H9 (cell line): ENCODE data around the gene YWHAH. TPM values are rescaled to one million over a fixed set of nuclear protein-coding genes. Genes with fewer than 3 reads are reported as not detected.

ENCODE experiments used
- DNase-seq: peaks from one replicate; pipeline ENCODE4 v3.0.0-alpha.2; 2017
- H2AFZ ChIP-seq: one replicate; pipeline ENCODE4 v1.6.1; 2013; ENCODE audit warnings: mild to moderate bottlenecking, low read length, control low read depth, moderate library complexity
- H2AK5ac ChIP-seq: 2 replicates; pipeline ENCODE4 v1.6.1; 2013; ENCODE audit warnings: low read length, control low read depth, mixed read lengths; ENCODE audit not compliant: insufficient read length
- H2BK120ac ChIP-seq: one replicate; pipeline ENCODE4 v1.6.1; 2013; ENCODE audit warnings: low read depth, mild to moderate bottlenecking, low read length, control low read depth, inconsistent platforms; ENCODE audit not compliant: poor library complexity, severe bottlenecking
- H2BK12ac ChIP-seq: 2 replicates; pipeline ENCODE4 v1.6.1; 2013; ENCODE audit warnings: low read length, control low read depth, mixed read lengths, low read depth; ENCODE audit not compliant: insufficient read length
- H2BK15ac ChIP-seq: 2 replicates; pipeline ENCODE4 v1.6.1; 2013; ENCODE audit warnings: low read depth, low read length, control low read depth
- H2BK20ac ChIP-seq: one replicate; pipeline ENCODE4 v1.6.1; 2013; ENCODE audit warnings: low read depth, mild to moderate bottlenecking, low read length, control low read depth, inconsistent platforms; ENCODE audit not compliant: poor library complexity, severe bottlenecking
- H2BK5ac ChIP-seq: 2 replicates; pipeline ENCODE4 v1.6.1; 2013; ENCODE audit warnings: low read length, control low read depth, mixed read lengths; ENCODE audit not compliant: insufficient read length
- H3K14ac ChIP-seq: 2 replicates; pipeline ENCODE4 v1.6.1; 2013; ENCODE audit warnings: low read length, control low read depth; ENCODE audit not compliant: insufficient read depth
- H3K18ac ChIP-seq: 2 replicates; pipeline ENCODE4 v1.6.1; 2013; ENCODE audit warnings: low read depth, mild to moderate bottlenecking, mixed read lengths, low read length, control low read depth; ENCODE audit not compliant: insufficient read length
- H3K23ac ChIP-seq: 2 replicates; pipeline ENCODE4 v1.6.1; 2013; ENCODE audit warnings: low read length, control low read depth, mixed read lengths, low read depth; ENCODE audit not compliant: insufficient read length
- H3K23me2 ChIP-seq: 2 replicates; pipeline ENCODE4 v1.6.1; 2013; ENCODE audit warnings: low read depth, mild to moderate bottlenecking, mixed read lengths, low read length, control low read depth; ENCODE audit not compliant: insufficient read length, poor library complexity, severe bottlenecking
- H3K27ac ChIP-seq: 2 replicates; pipeline ENCODE4 v1.5.1; 2013; ENCODE audit warnings: low read length, control low read depth, mixed read lengths, low read depth; ENCODE audit not compliant: insufficient read length
- H3K27me3 ChIP-seq: 2 replicates; pipeline ENCODE4 v1.6.1; 2013; ENCODE audit warnings: low read length, control low read depth, inconsistent platforms; ENCODE audit not compliant: insufficient read depth
- H3K4ac ChIP-seq: 2 replicates; pipeline ENCODE4 v1.6.1; 2013; ENCODE audit warnings: low read depth, mild to moderate bottlenecking, control low read depth, inconsistent platforms, low read length, moderate library complexity
- H3K4me1 ChIP-seq: 2 replicates; pipeline ENCODE4 v1.6.1; 2013; ENCODE audit warnings: low read length, control low read depth, inconsistent platforms; ENCODE audit not compliant: insufficient read depth
- H3K4me2 ChIP-seq: 2 replicates; pipeline ENCODE4 v1.6.1; 2013; ENCODE audit warnings: low read length, control low read depth, mixed read lengths; ENCODE audit not compliant: insufficient read length, insufficient read depth
- H3K56ac ChIP-seq: 2 replicates; pipeline ENCODE4 v1.6.1; 2013; ENCODE audit warnings: low read depth, mild to moderate bottlenecking, mixed read lengths, low read length, control low read depth; ENCODE audit not compliant: insufficient read length
- H3K79me1 ChIP-seq: 2 replicates; pipeline ENCODE4 v1.6.1; 2013; ENCODE audit warnings: low read depth, mild to moderate bottlenecking, moderate library complexity, low read length, control low read depth, inconsistent platforms; ENCODE audit not compliant: insufficient read depth, poor library complexity, severe bottlenecking
- H3K79me2 ChIP-seq: 2 replicates; pipeline ENCODE4 v1.6.1; 2013; ENCODE audit warnings: low read length, control low read depth, inconsistent platforms; ENCODE audit not compliant: insufficient read depth
- H3K9ac ChIP-seq: 2 replicates; pipeline ENCODE4 v1.6.1; 2013; ENCODE audit warnings: low read length, control low read depth, mixed read lengths; ENCODE audit not compliant: insufficient read length; ENCODE audit errors: extremely low read depth
- H3K9me3 ChIP-seq: one replicate; pipeline ENCODE4 v1.6.1; 2013; ENCODE audit warnings: low read depth, low read length, inconsistent platforms; ENCODE audit not compliant: control insufficient read depth
- H3T11ph ChIP-seq: one replicate; pipeline ENCODE4 v1.6.1; 2013; ENCODE audit warnings: mild to moderate bottlenecking, low read length, control low read depth, inconsistent platforms
- H4K20me1 ChIP-seq: one replicate; pipeline ENCODE4 v1.6.1; 2013; ENCODE audit not compliant: control insufficient read depth, insufficient read length, insufficient read depth
- H4K5ac ChIP-seq: 2 replicates; pipeline ENCODE4 v1.6.1; 2013; ENCODE audit warnings: low read depth, mild to moderate bottlenecking, mixed read lengths, low read length, control low read depth; ENCODE audit not compliant: insufficient read length
- H4K8ac ChIP-seq: replicated peaks from 2 replicates; pipeline ENCODE4 v1.6.1; 2013; ENCODE audit warnings: low read length, control low read depth, mixed read lengths, low read depth; ENCODE audit not compliant: insufficient read length
- H4K91ac ChIP-seq: 2 replicates; pipeline ENCODE4 v1.6.1; 2013; ENCODE audit warnings: low read depth, mild to moderate bottlenecking, moderate library complexity, mixed read lengths, low read length, control low read depth; ENCODE audit not compliant: insufficient read length
- H3K27ac Mint-ChIP-seq, 3 experiments: 2 replicates in 2 of 3; 3 replicates in 1 of 3; pipeline ENCODE4 v1.8.0; 2020 to 2021; ENCODE audit warnings: mixed read lengths in 3 of 3, mild to moderate bottlenecking in 1 of 3, moderate library complexity in 1 of 3
- H3K27me3 Mint-ChIP-seq: 2 replicates; pipeline ENCODE4 v1.8.0; 2021; ENCODE audit warnings: low read depth, mild to moderate bottlenecking, moderate library complexity, mixed read lengths
- H3K36me3 Mint-ChIP-seq, 3 experiments: 2 replicates in 2 of 3; 3 replicates in 1 of 3; pipeline ENCODE4 v1.8.0; 2020 to 2021; ENCODE audit warnings: low read depth in 3 of 3, mixed read lengths in 3 of 3; ENCODE audit not compliant: insufficient read depth in 1 of 3
- H3K4me1 Mint-ChIP-seq, 2 experiments: 2 replicates each; pipeline ENCODE4 v1.8.0; 2020; ENCODE audit warnings: mixed read lengths in 2 of 2
- H3K4me3 Mint-ChIP-seq, 2 experiments: 2 replicates in 1 of 2; 3 replicates in 1 of 2; pipeline ENCODE4 v1.8.0; 2020 to 2021; ENCODE audit warnings: mild to moderate bottlenecking in 2 of 2, mixed read lengths in 2 of 2, moderate library complexity in 1 of 2
- H3K9me3 Mint-ChIP-seq, 2 experiments: 2 replicates in 1 of 2; 3 replicates in 1 of 2; pipeline ENCODE4 v1.8.0; 2020; ENCODE audit warnings: mild to moderate bottlenecking in 2 of 2, mixed read lengths in 2 of 2, moderate library complexity in 1 of 2
- CTCF ChIP-seq: fragments of 200-600 bp; sonication (generic); conservative IDR thresholded peaks from 3 replicates; pipeline ENCODE4 v1.8.0; 2021; ENCODE audit warnings: antibody characterized with exemption, mild to moderate bottlenecking
- WGBS: extraction: QIAGEN DNeasy Blood & Tissue Kit; methylation state at CpG from one replicate; pipeline ENCODE4 v1.1.7; 2013; ENCODE audit warnings: missing lambda C conversion rate, low lambda C conversion rate, mixed read lengths; ENCODE audit not compliant: insufficient read length; ENCODE audit errors: extremely low coverage; 5-methylcytosine and 5-hydroxymethylcytosine counted together
- total RNA-seq: library from RNA; stranded (reverse); gene quantifications from 2 replicates; pipeline ENCODE4 v1.2.1, GENCODE V29; 2021

Gene YWHAH
- total RNA-seq, 1 experiment from 2014 or later, result 250 TPM

- Histone ChIP-seq H2BK5ac (no peak overlapping the region), H3K9ac (no peak overlapping the region)
Observed at GRCh38 chr22:31957970-31958594, 13.7 kb downstream of the YWHAH start.

More at GRCh38 chr22:31957970-31958594, 13.7 kb downstream of the YWHAH start:
- Histone ChIP-seq H3K9me3 (no peaks in the 10 kb centered on the region), H3K79me2 (peaks cover 11% of the 10 kb centered on the region; the same call in 1 of the 2 replicates), H3K27me3 (no peaks in the 10 kb centered on the region), H3K4ac (no peak overlapping the region), H3K23ac (no peak overlapping the region), H3K14ac (no peak overlapping the region), H3K79me1 (peaks cover 13% of the 10 kb centered on the region), H2AFZ (no peak overlapping the region), H4K8ac (no peak overlapping the region), H2BK15ac (no peak overlapping the region), H4K20me1 (no peaks in the 10 kb centered on the region), H4K5ac (no peak overlapping the region), H3K18ac (no peak overlapping the region), H2BK20ac (no peak overlapping the region), H2AK5ac (no peak overlapping the region), H3K4me1 (peaks cover 6% of the 10 kb centered on the region; the same call in 1 of the 2 replicates), H3K27ac (no peak overlapping the region), H2BK12ac (no peak overlapping the region), H3K4me2 (no peak overlapping the region), H3T11ph (no peak overlapping the region), H3K56ac (no peak overlapping the region), H2BK120ac (no peak overlapping the region), H4K91ac (no peak overlapping the region), H3K23me2 (no peaks in the 10 kb centered on the region)
- Mint-ChIP-seq H3K36me3 (peaks cover 28 to 43% (median 39%) of the 10 kb centered on the region in 3 experiments), H3K27ac (peak overlapping the region in 2 of 3 experiments; percentile 6 to 73; a peak in 2 of 7 replicates), H3K4me1 (peaks cover 35 to 45% of the 10 kb centered on the region in 2 experiments), H3K9me3 (no peaks in the 10 kb centered on the region), H3K4me3 (no peak overlapping the region), H3K27me3 (no peaks in the 10 kb centered on the region)
- no CpG with 5 or more reads among the region's 9 CpGs for WGBS
- no peak for DNase-seq
- TF ChIP-seq CTCF, result no peak
